GM20000 (cell line): Measurements from ENCODE around the gene R3HCC1L.
"Not testable (repeated sequence)": the region's sequence is repeated elsewhere in the genome, so short reads cannot be mapped to it uniquely, and the experiment has no call there.

Experiments
- DNase-seq: peaks from one replicate; pipeline ENCODE4 v3.0.0; 2012; ENCODE audit warnings: low spot score
- CTCF ChIP-seq: IDR thresholded peaks from 2 replicates; pipeline ENCODE4 v1.5.1; 2012; ENCODE audit warnings: mild to moderate bottlenecking, control low read depth; ENCODE audit errors: extremely low read depth, missing control alignments

Gene R3HCC1L

GRCh38 chr10:98131619-98132018 is 2.8 kb upstream of the R3HCC1L start:
- no peak for DNase-seq
- no peak for TF ChIP-seq CTCF

GRCh38 chr10:98133075-98133752 is 1.2 kb upstream of the R3HCC1L start:
- not testable (repeated sequence) for DNase-seq

- TF ChIP-seq CTCF, result no peak
- DNase-seq, result no peak
Observed at GRCh38 chr10:98134117-98134430, 383 bp upstream of the R3HCC1L start.

- TF ChIP-seq CTCF, result no peak
- no peak for DNase-seq
Observed at GRCh38 chr10:98135222-98135899, 904 bp downstream of the R3HCC1L start.

GRCh38 chr10:98136775-98137174 is 2.3 kb downstream of the R3HCC1L start:
- not testable (repeated sequence) for DNase-seq

- no peak for TF ChIP-seq CTCF
Observed at GRCh38 chr10:98138031-98138430, 3.6 kb downstream of the R3HCC1L start.

GRCh38 chr10:98139431-98139830 is 5.0 kb downstream of the R3HCC1L start:
- no peak for DNase-seq
- TF ChIP-seq CTCF, result no peak

More at GRCh38 chr10:98138031-98138430, 3.6 kb downstream of the R3HCC1L start:
- DNase-seq, result no peak

- no peak for DNase-seq
- no peak for TF ChIP-seq CTCF
Observed at GRCh38 chr10:98141484-98142073, 7.1 kb downstream of the R3HCC1L start.
